Nephron progenitor cell (in vitro differentiated cells): ENCODE results near the gene PILRA.
"Not testable (repeated sequence)": the region's sequence is repeated elsewhere in the genome, so short reads cannot be mapped to it uniquely, and the experiment has no call there.

Experiments
- DNase-seq: peaks from one replicate; pipeline ENCODE4 v3.0.0; 2021
- H3K27ac Mint-ChIP-seq: 2 replicates; pipeline ENCODE4 v1.8.0; 2021; ENCODE audit warnings: mild to moderate bottlenecking, moderate library complexity, mixed read lengths
- H3K27me3 Mint-ChIP-seq: 2 replicates; pipeline ENCODE4 v1.8.0; 2021; ENCODE audit warnings: mild to moderate bottlenecking, low read depth, mixed read lengths; ENCODE audit not compliant: poor library complexity
- H3K36me3 Mint-ChIP-seq: 2 replicates; pipeline ENCODE4 v1.8.0; 2021; ENCODE audit warnings: low read depth, mixed read lengths
- H3K4me1 Mint-ChIP-seq: 2 replicates; pipeline ENCODE4 v1.8.0; 2021; ENCODE audit warnings: mixed read lengths
- H3K4me3 Mint-ChIP-seq: 2 replicates; pipeline ENCODE4 v1.8.0; 2021; ENCODE audit warnings: mild to moderate bottlenecking, moderate library complexity, mixed read lengths
- H3K9me3 Mint-ChIP-seq: 2 replicates; pipeline ENCODE4 v1.8.0; 2021; ENCODE audit warnings: mild to moderate bottlenecking, moderate library complexity, mixed read lengths
- CTCF ChIP-seq: fragments of 200-600 bp; sonication (generic); IDR thresholded peaks from 2 replicates; pipeline ENCODE4 v1.5.0; 2021; ENCODE audit warnings: antibody characterized with exemption

PILRA gene

GRCh38 chr7:100441641-100442535, 68.6 kb downstream of the PILRA start:
- peaks cover 29% of the 10 kb centered on the region for H3K4me1 Mint-ChIP-seq
- no peak overlapping the region for H3K4me3 Mint-ChIP-seq
- no peaks in the 10 kb centered on the region for H3K9me3 Mint-ChIP-seq
- H3K36me3 Mint-ChIP-seq, result no peaks in the 10 kb centered on the region
- DNase-seq, result no peak
- no peak for TF ChIP-seq CTCF
- H3K27ac Mint-ChIP-seq, result peak overlapping the region; percentile 36
- peaks cover 3% of the 10 kb centered on the region for H3K27me3 Mint-ChIP-seq

- peak overlapping the region; percentile 36 for H3K27ac Mint-ChIP-seq
- no peak overlapping the region for H3K4me3 Mint-ChIP-seq
- H3K9me3 Mint-ChIP-seq, result no peaks in the 10 kb centered on the region
- no peak for TF ChIP-seq CTCF
- DNase-seq, result no peak
- peaks cover 3% of the 10 kb centered on the region for H3K27me3 Mint-ChIP-seq
- no peaks in the 10 kb centered on the region for H3K36me3 Mint-ChIP-seq
- H3K4me1 Mint-ChIP-seq, result peaks cover 27% of the 10 kb centered on the region
Measured at GRCh38 chr7:100443096-100443840, 70.0 kb downstream of the PILRA start.

- no peak overlapping the region for H3K4me3 Mint-ChIP-seq
- TF ChIP-seq CTCF, result no peak
- peaks cover 3% of the 10 kb centered on the region for H3K27me3 Mint-ChIP-seq
- peaks cover 30% of the 10 kb centered on the region for H3K4me1 Mint-ChIP-seq
- H3K36me3 Mint-ChIP-seq, result no peaks in the 10 kb centered on the region
- H3K27ac Mint-ChIP-seq, result peak overlapping the region; percentile 90
- DNase-seq, result no peak
- H3K9me3 Mint-ChIP-seq, result no peaks in the 10 kb centered on the region
Measured at GRCh38 chr7:100444311-100445278, 71.3 kb downstream of the PILRA start.

- DNase-seq, result no peak
- Mint-ChIP-seq H3K27me3 (peaks cover 7% of the 10 kb centered on the region), H3K4me3 (no peak overlapping the region), H3K27ac (no peak overlapping the region), H3K9me3 (no peaks in the 10 kb centered on the region), H3K36me3 (no peaks in the 10 kb centered on the region), H3K4me1 (peaks cover 30% of the 10 kb centered on the region)
- TF ChIP-seq CTCF, result no peak
Measured at GRCh38 chr7:100446040-100446439, 72.8 kb downstream of the PILRA start.

- not testable (repeated sequence) for H3K4me3 Mint-ChIP-seq, H3K36me3 Mint-ChIP-seq, H3K9me3 Mint-ChIP-seq, H3K27ac Mint-ChIP-seq, DNase-seq
- H3K27me3 Mint-ChIP-seq, result peaks cover 13% of the 10 kb centered on the region
- peaks cover 26% of the 10 kb centered on the region for H3K4me1 Mint-ChIP-seq
Measured at GRCh38 chr7:100447363-100447762, 74.1 kb downstream of the PILRA start.
